GM12891 (cell line): Measurements from ENCODE around the gene ADAMTS4.

Experiments used
- PAX5 ChIP-seq: IDR thresholded peaks from 2 replicates; pipeline ENCODE4 v1.6.1; 2011; ENCODE audit warnings: low read length, moderate library complexity, mild to moderate bottlenecking; ENCODE audit not compliant: insufficient read depth, severe bottlenecking
- POLR2A ChIP-seq: IDR thresholded peaks from 2 replicates; pipeline ENCODE4 v1.6.1; 2011; ENCODE audit warnings: low read depth, low read length, control low read depth
- TAF1 ChIP-seq: IDR thresholded peaks from 2 replicates; pipeline ENCODE4 v1.6.1; 2011; ENCODE audit warnings: low read depth, low read length, control low read depth

- TF ChIP-seq POLR2A (no peak), TAF1 (no peak), PAX5 (no peak)
Observed at GRCh38 chr1:161199506-161200139, 769 bp upstream of the ADAMTS4 start.
